GM12864 (cell line): ENCODE measurements around the gene CCL22.

Source experiments
- DNase-seq: peaks from one replicate; pipeline ENCODE4 v3.0.0-alpha.2; 2011; ENCODE audit warnings: low read depth
- H3K4me3 ChIP-seq: 2 replicates; pipeline ENCODE4 v1.5.1; 2011; ENCODE audit warnings: mild to moderate bottlenecking, low read depth, low read length, control low read depth
- CTCF ChIP-seq: IDR thresholded peaks from 2 replicates; pipeline ENCODE4 v1.5.1; 2011; ENCODE audit warnings: low read depth, mild to moderate bottlenecking, moderate library complexity, low read length, control low read depth, inconsistent platforms; ENCODE audit errors: missing control alignments

The CCL22 gene

DNA sequence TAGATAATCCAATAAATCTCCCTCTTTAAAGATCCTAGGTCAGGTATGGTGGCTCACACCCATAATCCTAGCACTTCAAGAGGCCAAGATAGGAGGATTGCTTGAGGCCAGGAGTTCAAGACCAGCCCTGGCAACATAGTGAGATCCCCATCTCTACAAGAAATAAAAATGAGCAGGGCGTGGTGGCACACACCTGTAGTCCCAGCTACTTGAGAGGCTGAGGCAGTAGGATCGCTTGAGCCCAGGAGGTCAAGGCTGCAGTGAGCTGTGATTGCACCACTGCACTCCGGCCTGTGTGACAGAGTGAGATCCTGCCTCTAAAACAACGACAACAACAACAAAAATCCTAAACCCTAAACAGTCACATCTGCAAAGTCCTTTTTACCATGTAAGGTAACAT is 2.0 kb upstream of the CCL22 start:
- TF ChIP-seq CTCF, result no peak
- no peak for DNase-seq
- H3K4me3 ChIP-seq, result no peak overlapping the region

GRCh38 chr16:57357330-57358085 is 1.1 kb upstream of the CCL22 start:
- TF ChIP-seq CTCF, result no peak
- no peak for DNase-seq
- no peak overlapping the region for H3K4me3 ChIP-seq

DNA sequence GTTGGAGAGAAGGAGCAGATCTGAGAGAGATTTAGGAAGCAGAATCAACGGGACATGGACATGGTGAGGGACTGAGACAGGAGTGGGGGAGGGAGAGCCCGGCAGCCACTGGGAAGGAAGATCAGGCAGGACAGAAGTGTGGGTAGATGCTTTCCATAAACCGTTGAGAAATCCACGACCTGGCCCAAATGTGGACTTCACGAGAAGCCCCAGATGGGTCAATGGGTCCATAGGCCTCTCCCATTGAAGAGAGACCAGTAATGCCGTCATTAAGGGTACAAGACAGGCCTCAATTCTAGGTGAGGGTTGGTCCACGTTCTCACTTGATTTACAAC is 530 bp upstream of the CCL22 start:
- DNase-seq, result no peak
- no peak for TF ChIP-seq CTCF
- H3K4me3 ChIP-seq, result no peak overlapping the region

GRCh38 chr16:57360321-57360935 is 1.8 kb downstream of the CCL22 start:
- no peak for TF ChIP-seq CTCF
- no peak for DNase-seq
- H3K4me3 ChIP-seq, result peak overlapping the region; percentile 62

DNA sequence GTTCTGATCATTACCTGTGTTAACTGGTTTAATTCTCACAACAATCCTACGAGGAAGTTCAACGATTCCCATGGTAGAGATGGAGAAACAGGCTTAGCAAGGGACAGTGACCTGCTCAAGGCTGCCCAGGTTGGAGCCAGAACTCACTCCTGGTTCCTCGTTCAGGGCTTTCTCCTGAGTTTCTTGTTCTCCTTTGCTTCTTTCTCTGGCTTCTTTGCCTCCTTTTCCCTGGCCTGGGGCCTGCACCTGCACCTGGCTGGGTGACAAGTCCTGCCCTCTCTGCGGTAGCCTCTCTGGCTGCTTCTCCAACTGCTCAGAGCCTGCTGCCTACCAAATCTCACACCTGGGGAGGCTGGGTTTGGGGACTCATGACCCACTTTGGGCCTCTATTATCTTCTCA is 2.8 kb downstream of the CCL22 start:
- no peak for DNase-seq
- no peak for TF ChIP-seq CTCF
- peak overlapping the region; percentile 34 for H3K4me3 ChIP-seq

DNA sequence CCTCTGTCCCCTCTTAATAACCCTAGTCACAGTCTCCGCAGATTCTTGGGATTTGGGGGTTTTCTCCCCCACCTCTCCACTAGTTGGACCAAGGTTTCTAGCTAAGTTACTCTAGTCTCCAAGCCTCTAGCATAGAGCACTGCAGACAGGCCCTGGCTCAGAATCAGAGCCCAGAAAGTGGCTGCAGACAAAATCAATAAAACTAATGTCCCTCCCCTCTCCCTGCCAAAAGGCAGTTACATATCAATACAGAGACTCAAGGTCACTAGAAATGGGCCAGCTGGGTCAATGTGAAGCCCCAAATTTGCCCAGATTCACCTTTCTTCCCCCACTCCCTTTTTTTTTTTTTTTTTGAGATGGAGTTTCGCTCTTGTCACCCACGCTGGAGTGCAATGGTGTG is 5.6 kb downstream of the CCL22 start:
- no peak overlapping the region for H3K4me3 ChIP-seq
- DNase-seq, result no peak
- no peak for TF ChIP-seq CTCF

DNA sequence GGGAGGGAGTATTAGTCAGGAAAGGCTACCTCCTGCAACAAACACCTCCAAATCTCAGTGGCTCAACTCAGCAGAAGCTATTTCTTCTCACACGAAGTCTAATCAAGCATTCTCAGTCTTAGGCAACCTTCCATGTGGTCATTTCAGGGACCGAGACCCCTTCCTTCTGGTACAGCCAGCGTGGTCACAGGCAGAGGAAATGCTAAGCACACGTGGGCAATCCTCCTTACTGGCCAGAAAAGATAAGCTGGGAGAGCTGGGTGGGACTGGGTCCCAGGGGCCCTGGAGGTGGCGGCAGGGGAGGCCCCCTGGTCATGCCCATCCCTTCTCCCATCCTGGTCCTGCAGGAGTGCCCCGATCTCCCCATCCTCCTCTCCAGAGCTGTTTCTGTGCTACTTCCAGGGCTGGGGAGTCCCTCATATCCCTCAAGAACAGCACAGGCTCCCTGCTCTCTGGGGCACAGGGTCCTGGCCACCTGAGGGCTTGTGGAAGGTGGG is 8.0 kb downstream of the CCL22 start:
- DNase-seq, result no peak
- TF ChIP-seq CTCF, result no peak
- no peak overlapping the region for H3K4me3 ChIP-seq
